A673 (cell line): ENCODE data around the gene C1R.

ENCODE experiments used
- CTCF ChIP-seq: fragments of 300-800, 200-600 bp; sonication (generic); conservative IDR thresholded peaks from 2 replicates; pipeline ENCODE4 v1.5.1; 2017; ENCODE audit warnings: low read depth, mild to moderate bottlenecking, antibody characterized with exemption, low read length, moderate library complexity, mixed read lengths
- EZH2 ChIP-seq: fragments of 200-600 bp; sonication (generic); IDR thresholded peaks from 2 replicates; pipeline ENCODE4 v1.6.1; 2017; ENCODE audit warnings: borderline replicate concordance, low read depth, mild to moderate bottlenecking, mixed read lengths, antibody characterized with exemption, low read length; ENCODE audit not compliant: poor library complexity, severe bottlenecking

GRCh38 chr12:7039403-7039802 lies 52.8 kb downstream of the C1R start:
- TF ChIP-seq EZH2: no peak
- no peak for TF ChIP-seq CTCF
